Measurements from ENCODE around the gene SLC12A3.
A peak's percentile ranks its signal among the peaks of the same experiment; 100 is the strongest.
"Not testable (repeated sequence)": the region's sequence is repeated elsewhere in the genome, so short reads cannot be mapped to it uniquely, and the experiment has no call there.

Gene SLC12A3

GRCh38 chr16:56923481-56924091 is 58.6 kb downstream of the SLC12A3 start:
- no peak for DNase-seq

- no peak for DNase-seq
These were observed 62.5 kb downstream of the SLC12A3 start for GRCh38 chr16:56927471-56927870.

- DNase-seq = no peak
These were observed 64.6 kb downstream of the SLC12A3 start for GRCh38 chr16:56929639-56930038.

- DNase-seq = no peak
These were observed 65.7 kb downstream of the SLC12A3 start for GRCh38 chr16:56930486-56931270.

- no peak for DNase-seq
These were observed 66.4 kb downstream of the SLC12A3 start for GRCh38 chr16:56931271-56931891.

- DNase-seq = peak; percentile 78
These were observed 67.1 kb downstream of the SLC12A3 start, which contains the start of gene HERPUD1 for GRCh38 chr16:56931892-56932720. Gene HERPUD1 (plus strand): TSS chr16:56932142. CDS start chr16:56932245, 103 bp downstream.

- DNase-seq = no peak
These were observed 68.0 kb downstream of the SLC12A3 start for GRCh38 chr16:56932721-56933619.

- no peak for DNase-seq
These were observed 69.0 kb downstream of the SLC12A3 start for GRCh38 chr16:56933828-56934598.

GRCh38 chr16:56934599-56935145 is 69.7 kb downstream of the SLC12A3 start:
- DNase-seq = not testable (repeated sequence)

GRCh38 chr16:56935201-56935600 is 70.2 kb downstream of the SLC12A3 start:
- no peak for DNase-seq

- no peak for DNase-seq
These were observed 71.5 kb downstream of the SLC12A3 start for GRCh38 chr16:56936491-56936890.

GRCh38 chr16:56936950-56937349 is 71.9 kb downstream of the SLC12A3 start:
- no peak for DNase-seq

- DNase-seq = no peak
These were observed 73.9 kb downstream of the SLC12A3 start for GRCh38 chr16:56938664-56939513.

- no peak for DNase-seq
These were observed 74.8 kb downstream of the SLC12A3 start for GRCh38 chr16:56939801-56940200.

- DNase-seq = no peak
These were observed 76.1 kb downstream of the SLC12A3 start for GRCh38 chr16:56941092-56941491.

- no peak for DNase-seq
These were observed 76.9 kb downstream of the SLC12A3 start for GRCh38 chr16:56941856-56942331.

- no peak for DNase-seq
These were observed 78.9 kb downstream of the SLC12A3 start for GRCh38 chr16:56943761-56944375.

GRCh38 chr16:56944954-56945839 is 80.2 kb downstream of the SLC12A3 start:
- no peak for DNase-seq

Data from NCI-H1048 (cell line).